Lower leg skin (tissue), 3 donors: ENCODE results near the gene CISH.

Experiments used
- POLR2A ChIP-seq, 2 donors: fragments of 450-650 bp; IDR thresholded peaks; one replicate each; pipeline ENCODE4 v1.6.1; 2016 to 2017; ENCODE audit warnings: antibody characterized with exemption in 2 of 2, mild to moderate bottlenecking in 1 of 2, moderate library complexity in 1 of 2
- TF ChIP-seq, protein P1 (sequence below), 3 donors: fragments of 450-650 bp; IDR thresholded peaks; one replicate each; pipeline ENCODE4 v1.5.1; 2016; ENCODE audit warnings: antibody characterized with exemption in 3 of 3, mild to moderate bottlenecking in 3 of 3, moderate library complexity in 2 of 3

- TF ChIP-seq, protein P1, sequence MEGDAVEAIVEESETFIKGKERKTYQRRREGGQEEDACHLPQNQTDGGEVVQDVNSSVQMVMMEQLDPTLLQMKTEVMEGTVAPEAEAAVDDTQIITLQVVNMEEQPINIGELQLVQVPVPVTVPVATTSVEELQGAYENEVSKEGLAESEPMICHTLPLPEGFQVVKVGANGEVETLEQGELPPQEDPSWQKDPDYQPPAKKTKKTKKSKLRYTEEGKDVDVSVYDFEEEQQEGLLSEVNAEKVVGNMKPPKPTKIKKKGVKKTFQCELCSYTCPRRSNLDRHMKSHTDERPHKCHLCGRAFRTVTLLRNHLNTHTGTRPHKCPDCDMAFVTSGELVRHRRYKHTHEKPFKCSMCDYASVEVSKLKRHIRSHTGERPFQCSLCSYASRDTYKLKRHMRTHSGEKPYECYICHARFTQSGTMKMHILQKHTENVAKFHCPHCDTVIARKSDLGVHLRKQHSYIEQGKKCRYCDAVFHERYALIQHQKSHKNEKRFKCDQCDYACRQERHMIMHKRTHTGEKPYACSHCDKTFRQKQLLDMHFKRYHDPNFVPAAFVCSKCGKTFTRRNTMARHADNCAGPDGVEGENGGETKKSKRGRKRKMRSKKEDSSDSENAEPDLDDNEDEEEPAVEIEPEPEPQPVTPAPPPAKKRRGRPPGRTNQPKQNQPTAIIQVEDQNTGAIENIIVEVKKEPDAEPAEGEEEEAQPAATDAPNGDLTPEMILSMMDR (IDR thresholded peaks at IDR 0.05) = no peak
- no peak for TF ChIP-seq POLR2A (IDR thresholded peaks at IDR 0.05)
These were observed 46.2 kb upstream of the CISH start for GRCh38 chr3:50657816-50658215.
